ENCODE measurements around the gene INO80B. TPM values are rescaled to one million over a fixed set of nuclear protein-coding genes. Genes with fewer than 3 reads are reported as not detected.

INO80B gene
- polyA plus RNA-seq, 4 donors: 28.7 to 43.8 (median 35.8) TPM

DNA sequence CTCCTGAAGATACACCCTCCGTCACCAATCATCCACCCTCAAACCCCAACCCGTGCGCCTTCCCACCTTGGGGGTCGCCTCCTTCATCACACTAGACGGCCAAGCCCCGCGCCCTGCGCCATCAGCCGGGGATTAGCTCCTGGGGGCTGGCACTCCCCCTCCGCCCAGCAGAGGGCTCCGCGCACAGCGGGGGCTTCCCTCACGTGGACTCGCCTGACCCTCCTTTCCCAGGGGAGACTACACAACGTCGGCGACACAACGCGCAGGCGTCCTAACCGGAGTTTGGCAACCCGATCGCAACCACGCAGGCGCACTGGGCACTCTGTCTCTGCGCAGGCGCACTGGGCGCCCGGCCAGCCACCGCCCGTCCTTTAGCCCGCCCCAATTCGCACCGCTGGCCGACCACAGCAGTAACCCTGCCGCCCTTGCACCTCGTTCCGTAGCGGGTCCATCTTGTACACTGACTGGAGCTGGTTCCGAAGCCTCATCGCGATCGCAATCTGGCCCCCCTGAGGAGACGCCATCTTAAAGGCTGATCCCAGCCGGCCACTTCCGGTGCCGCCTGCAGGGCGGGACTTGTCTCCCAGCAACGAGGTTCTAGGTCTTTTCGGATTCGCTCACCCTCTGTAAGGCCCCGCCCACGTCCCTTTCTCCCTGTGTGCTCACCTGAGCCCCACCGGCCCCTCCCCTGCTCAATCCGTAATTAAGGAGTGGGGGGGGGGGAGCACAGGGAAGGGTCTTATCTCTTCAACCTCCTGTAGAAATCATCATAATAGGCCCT lies 52.4 kb downstream of the INO80B start, which contains the start of gene PCGF1:
Gene PCGF1, minus strand, starts transcription at position 551 of the 781 bp plus-strand sequence. Its CDS starts 27 bp downstream, at position 524.
- FAIRE-seq (no peak), DNase-seq (peak; percentile 99)
- Histone ChIP-seq H3K27ac (ENCODE audit: low read depth in 1 of 3, low read length in 2 of 3) (peak within 1 kb of the TSS; percentile 91 to 100 (median 97)), H3K9me3 (ENCODE audit: control insufficient read depth in 2 of 2, insufficient read depth in 1 of 2, low read depth in 1 of 2, low read length in 1 of 2) (no peaks in the 10 kb centered on the region), H3K27me3 (ENCODE audit: control insufficient read depth in 3 of 3, insufficient read depth in 3 of 3, low read length in 3 of 3) (peaks cover 0 to 49% (median 8%) of the 10 kb centered on the region in 3 donors), H3K4me3 (ENCODE audit: low read depth in 1 of 3, low read length in 3 of 3) (peak within 1 kb of the TSS; percentile 70 to 87 (median 75)), H3K4me1 (ENCODE audit: control insufficient read depth in 3 of 3, insufficient read depth in 2 of 3, low read depth in 1 of 3, low read length in 2 of 3) (peaks cover 3 to 35% (median 9%) of the 10 kb centered on the region in 3 donors), H3K36me3 (ENCODE audit: control insufficient read depth in 3 of 3, insufficient read depth in 2 of 3, low read depth in 1 of 3, low read length in 3 of 3) (peaks cover 0 to 21% (median 0%) of the 10 kb centered on the region in 3 donors)
- WGBS, 3 donors: 0 to 1% (median 0%) methylated on average over 51 to 56 of the region's 56 CpGs

Other genes with a start within 250 kb of the INO80B start
- 1 to 10 TPM in 1 of 4 donors, under 1 TPM in 2, not detected in 1; 0.43 to 2.0 (median 0.59) TPM for gene SLC4A5, start 111.7 kb upstream of the INO80B start, polyA plus RNA-seq
- gene DCTN1, start 74.8 kb upstream of the INO80B start, polyA plus RNA-seq: 10 to 100 TPM; 72.7 to 92.8 (median 77.9) TPM
- 1 to 10 TPM in 2 of 4 donors, under 1 TPM in 2; 0.22 to 2.5 (median 1.1) TPM for gene C2orf81, start 33.5 kb upstream of the INO80B start, polyA plus RNA-seq
- gene WDR54, start 33.4 kb upstream of the INO80B start, polyA plus RNA-seq: 10 to 100 TPM in 1 of 4 donors, 1 to 10 TPM in 3; 1.6 to 11.2 (median 6.2) TPM
- gene RTKN, start 13.2 kb upstream of the INO80B start, polyA plus RNA-seq: 10 to 100 TPM; 51.1 to 94.1 (median 69.7) TPM
- gene WBP1, start 3.4 kb downstream of the INO80B start, polyA plus RNA-seq: 10 to 100 TPM; 55.1 to 82.7 (median 66.4) TPM
- gene MOGS, start 10.3 kb downstream of the INO80B start, polyA plus RNA-seq: 10 to 100 TPM; 38.4 to 66.1 (median 62.5) TPM
- gene MRPL53, start 17.6 kb downstream of the INO80B start, polyA plus RNA-seq: 10 to 100 TPM; 46.7 to 75.1 (median 54.3) TPM
- 10 to 100 TPM in 2 of 4 donors, 1 to 10 TPM in 2; 4.1 to 21.0 (median 8.4) TPM for gene CCDC142, start 27.9 kb downstream of the INO80B start, polyA plus RNA-seq
- gene TTC31, start 28.0 kb downstream of the INO80B start, polyA plus RNA-seq: 10 to 100 TPM; 20.1 to 51.0 (median 27.1) TPM
- gene LBX2, start 44.5 kb downstream of the INO80B start, polyA plus RNA-seq: 10 to 100 TPM in 1 of 4 donors, 1 to 10 TPM in 3; 2.3 to 37.5 (median 5.3) TPM
- gene PCGF1, start 52.6 kb downstream of the INO80B start, polyA plus RNA-seq: 10 to 100 TPM; 13.2 to 23.5 (median 18.8) TPM
- 1 to 10 TPM in 2 of 4 donors, not detected in 2; 1.5 to 5.4 TPM for gene TLX2, start 59.4 kb downstream of the INO80B start, polyA plus RNA-seq
- gene DQX1, start 71.1 kb downstream of the INO80B start, polyA plus RNA-seq: 100 to 1,000 TPM in 1 of 4 donors, 10 to 100 TPM in 3; 15.8 to 106 (median 39.6) TPM
- 100 to 1,000 TPM; 136 to 237 (median 190) TPM for gene AUP1, start 74.6 kb downstream of the INO80B start, polyA plus RNA-seq
- 10 to 100 TPM; 20.4 to 42.3 (median 28.1) TPM for gene HTRA2, start 74.8 kb downstream of the INO80B start, polyA plus RNA-seq
- gene LOXL3, start 98.9 kb downstream of the INO80B start, polyA plus RNA-seq: 1 to 10 TPM in 2 of 4 donors, under 1 TPM in 2; 0.22 to 2.9 (median 1.3) TPM
- 10 to 100 TPM in 2 of 4 donors, 1 to 10 TPM in 2; 5.5 to 17.7 (median 12.5) TPM for gene DOK1, start 99.6 kb downstream of the INO80B start, polyA plus RNA-seq
- under 1 TPM in 2 of 4 donors, not detected in 2; 0.12 to 0.13 TPM for gene M1AP, start 193.2 kb downstream of the INO80B start, polyA plus RNA-seq
- gene SEMA4F, start 199.2 kb downstream of the INO80B start, polyA plus RNA-seq: 1 to 10 TPM in 2 of 4 donors, under 1 TPM in 1, not detected in 1; 0.27 to 2.4 (median 1.0) TPM